Measurements from ENCODE around the gene PTPRN2. TPM values are rescaled to one million over a fixed set of nuclear protein-coding genes. Genes with fewer than 3 reads are reported as not detected.

The PTPRN2 gene
- total RNA-seq, 2 donors from 2014 or later, result 26.1 to 55.5 TPM

- no peaks in the 10 kb centered on the region for H3K4me1 ChIP-seq (replicated peaks)
- H3K27ac ChIP-seq, result no peak overlapping the region
- H3K4me3 ChIP-seq, result no peak overlapping the region
- no peaks in the 10 kb centered on the region for H3K27me3 ChIP-seq (replicated peaks; ENCODE audit: insufficient read depth)
- H3K36me3 ChIP-seq, result no peaks in the 10 kb centered on the region
- no peaks in the 10 kb centered on the region for H3K9me3 ChIP-seq
- DNase-seq (ENCODE audit: low spot score), result no peak
- intact Hi-C loops (cut with DNase I), result no loop called here
- 91% methylated on average over 27 of the region's 28 CpGs for WGBS
- TF ChIP-seq CTCF (IDR thresholded peaks at IDR 0.05), result no peak
- TF ChIP-seq POLR2A (IDR thresholded peaks at IDR 0.05), result no peak
- TF ChIP-seq POLR2AphosphoS5 (IDR thresholded peaks at IDR 0.05), result no peak
These were observed 965.0 kb downstream of the PTPRN2 start for GRCh38 chr7:157622408-157623205.

- Histone ChIP-seq H3K36me3 (no peaks in the 10 kb centered on the region), H3K9me3 (no peaks in the 10 kb centered on the region), H3K27ac (no peak overlapping the region), H3K4me3 (no peak overlapping the region), H3K4me1 (replicated peaks) (no peaks in the 10 kb centered on the region), H3K27me3 (replicated peaks; ENCODE audit: insufficient read depth) (no peaks in the 10 kb centered on the region)
- TF ChIP-seq POLR2A (IDR thresholded peaks at IDR 0.05) (no peak), CTCF (IDR thresholded peaks at IDR 0.05) (no peak), POLR2AphosphoS5 (IDR thresholded peaks at IDR 0.05) (no peak)
- DNase-seq (ENCODE audit: low spot score), result no peak
- intact Hi-C loops (cut with DNase I), result no loop called here
- WGBS, result 89% methylated on average over 11 of the region's 11 CpGs
These were observed 965.6 kb downstream of the PTPRN2 start for GRCh38 chr7:157622000-157622399.

- TF ChIP-seq CTCF (IDR thresholded peaks at IDR 0.05) (no peak), POLR2AphosphoS5 (IDR thresholded peaks at IDR 0.05) (no peak), POLR2A (IDR thresholded peaks at IDR 0.05) (no peak)
- intact Hi-C loops (cut with DNase I), result no loop called here
- WGBS, result 85% methylated on average over 33 of the region's 33 CpGs
- DNase-seq (ENCODE audit: low spot score), result no peak
- H3K27me3 ChIP-seq (replicated peaks; ENCODE audit: insufficient read depth), result no peaks in the 10 kb centered on the region
- no peaks in the 10 kb centered on the region for H3K36me3 ChIP-seq
- no peaks in the 10 kb centered on the region for H3K9me3 ChIP-seq
- H3K4me3 ChIP-seq, result no peak overlapping the region
- no peak overlapping the region for H3K27ac ChIP-seq
- no peaks in the 10 kb centered on the region for H3K4me1 ChIP-seq (replicated peaks)
These were observed 966.4 kb downstream of the PTPRN2 start for GRCh38 chr7:157621131-157621681.

GRCh38 chr7:157620616-157621015 lies 967.0 kb downstream of the PTPRN2 start:
- H3K4me3 ChIP-seq, result no peak overlapping the region
- no peaks in the 10 kb centered on the region for H3K9me3 ChIP-seq
- no peaks in the 10 kb centered on the region for H3K36me3 ChIP-seq
- no peak for DNase-seq (ENCODE audit: low spot score)
- H3K4me1 ChIP-seq (replicated peaks), result no peaks in the 10 kb centered on the region
- intact Hi-C loops (cut with DNase I), result no loop called here
- 81% methylated on average over 11 of the region's 11 CpGs for WGBS
- no peak for TF ChIP-seq POLR2AphosphoS5 (IDR thresholded peaks at IDR 0.05)
- TF ChIP-seq POLR2A (IDR thresholded peaks at IDR 0.05), result no peak
- no peak for TF ChIP-seq CTCF (IDR thresholded peaks at IDR 0.05)
- H3K27ac ChIP-seq, result no peak overlapping the region
- H3K27me3 ChIP-seq (replicated peaks; ENCODE audit: insufficient read depth), result no peaks in the 10 kb centered on the region
